ENCODE data around the gene SLC35F3.

The SLC35F3 gene

GRCh38 chr1:234094172-234094571, 189.7 kb downstream of the SLC35F3 start:
- no peak for DNase-seq
- no peak for TF ChIP-seq CTCF (IDR thresholded peaks at IDR 0.05; ENCODE audit: low read depth, low read length)
- H3K27ac ChIP-seq = no peak overlapping the region
- peaks cover 11% of the 10 kb centered on the region for H3K9me3 ChIP-seq (ENCODE audit: severe bottlenecking)
- H3K36me3 ChIP-seq = no peaks in the 10 kb centered on the region
- no peak overlapping the region for H3K4me3 ChIP-seq (ENCODE audit: low read depth, low read length)
- peaks cover 89% of the 10 kb centered on the region for H3K27me3 ChIP-seq (ENCODE audit: insufficient read depth, low read depth, severe bottlenecking)

GRCh38 chr1:234096161-234096770, 191.8 kb downstream of the SLC35F3 start:
- no peak for DNase-seq
- TF ChIP-seq CTCF (IDR thresholded peaks at IDR 0.05; ENCODE audit: low read depth, low read length) = no peak
- H3K27ac ChIP-seq = no peak overlapping the region
- peaks cover 89% of the 10 kb centered on the region for H3K27me3 ChIP-seq (ENCODE audit: insufficient read depth, low read depth, severe bottlenecking)
- H3K36me3 ChIP-seq = no peaks in the 10 kb centered on the region
- H3K4me3 ChIP-seq (ENCODE audit: low read depth, low read length) = no peak overlapping the region
- H3K9me3 ChIP-seq (ENCODE audit: severe bottlenecking) = peaks cover 4% of the 10 kb centered on the region

GRCh38 chr1:234102583-234102982, 198.1 kb downstream of the SLC35F3 start:
- Histone ChIP-seq H3K27me3 (ENCODE audit: insufficient read depth, low read depth, severe bottlenecking) (peaks cover 86% of the 10 kb centered on the region), H3K9me3 (ENCODE audit: severe bottlenecking) (peaks cover 3% of the 10 kb centered on the region), H3K27ac (no peak overlapping the region), H3K4me3 (ENCODE audit: low read depth, low read length) (no peak overlapping the region), H3K36me3 (no peaks in the 10 kb centered on the region)
- no peak for DNase-seq
- no peak for TF ChIP-seq CTCF (IDR thresholded peaks at IDR 0.05; ENCODE audit: low read depth, low read length)

GRCh38 chr1:234103198-234103597, 198.7 kb downstream of the SLC35F3 start:
- TF ChIP-seq CTCF (IDR thresholded peaks at IDR 0.05; ENCODE audit: low read depth, low read length) = no peak
- H3K9me3 ChIP-seq (ENCODE audit: severe bottlenecking) = peaks cover 2% of the 10 kb centered on the region
- DNase-seq = no peak
- H3K27me3 ChIP-seq (ENCODE audit: insufficient read depth, low read depth, severe bottlenecking) = peaks cover 89% of the 10 kb centered on the region
- no peak overlapping the region for H3K4me3 ChIP-seq (ENCODE audit: low read depth, low read length)
- H3K27ac ChIP-seq = no peak overlapping the region
- H3K36me3 ChIP-seq = no peaks in the 10 kb centered on the region

GRCh38 chr1:234106032-234106431, 201.6 kb downstream of the SLC35F3 start:
- H3K27ac ChIP-seq = no peak overlapping the region
- TF ChIP-seq CTCF (IDR thresholded peaks at IDR 0.05; ENCODE audit: low read depth, low read length) = no peak
- H3K9me3 ChIP-seq (ENCODE audit: severe bottlenecking) = peaks cover 2% of the 10 kb centered on the region
- peaks cover 88% of the 10 kb centered on the region for H3K27me3 ChIP-seq (ENCODE audit: insufficient read depth, low read depth, severe bottlenecking)
- DNase-seq = no peak
- no peak overlapping the region for H3K4me3 ChIP-seq (ENCODE audit: low read depth, low read length)
- H3K36me3 ChIP-seq = no peaks in the 10 kb centered on the region

- H3K27ac ChIP-seq = no peak overlapping the region
- H3K27me3 ChIP-seq (ENCODE audit: insufficient read depth, low read depth, severe bottlenecking) = peaks cover 88% of the 10 kb centered on the region
- DNase-seq = no peak
- no peaks in the 10 kb centered on the region for H3K36me3 ChIP-seq
- TF ChIP-seq CTCF (IDR thresholded peaks at IDR 0.05; ENCODE audit: low read depth, low read length) = no peak
- H3K4me3 ChIP-seq (ENCODE audit: low read depth, low read length) = no peak overlapping the region
- H3K9me3 ChIP-seq (ENCODE audit: severe bottlenecking) = peaks cover 2% of the 10 kb centered on the region
Observed at GRCh38 chr1:234107416-234108021, 203.0 kb downstream of the SLC35F3 start.

All from WERI-Rb-1 (cell line).